Hair follicle dermal papilla cell (primary cell): Measurements from ENCODE around the gene SNX4. TPM values are rescaled to one million over a fixed set of nuclear protein-coding genes. Genes with fewer than 3 reads are reported as not detected.

ENCODE experiments used
- small RNA-seq: library from RNA; depleted of rRNA; stranded (forward); fragments of <200 nt; gene quantifications from one replicate; pipeline ENCODE3, GENCODE V24; 2012
- total RNA-seq: library from RNA; depleted of rRNA; stranded (reverse); fragments of >200 nt; gene quantifications from 2 replicates; pipeline ENCODE4 v1.2.3, GENCODE V29; 2012

SNX4 gene
- 32.5 and 35.5 TPM in 2 replicates for total RNA-seq

GRCh38 chr3:125519678-125520562 lies at the start of gene SNX4:
TSS of gene SNX4 (minus strand) at chr3:125520202. CDS start at chr3:125520172, 30 bp downstream.

Small RNAs within 50 kb of the gene (small RNA-seq; reads per million reads assigned to genes)
- not detected for gene RF00019

Other genes with a start within 250 kb of the SNX4 start
- 38.0 and 44.6 TPM in 2 replicates for gene ZNF148, start 144.9 kb downstream of the SNX4 start, total RNA-seq
- 9.1 and 11.7 TPM in 2 replicates for gene OSBPL11, start 75.3 kb upstream of the SNX4 start, total RNA-seq